Activated CD4-positive, alpha-beta T cell treated with anti-CD3 and anti-CD28 coated beads, Interleukin-2, amount 10 ng/mL, durations not matched to agents 24 days and 14 days (primary cell): ENCODE results near the gene TDRD5. TPM values are rescaled to one million over a fixed set of nuclear protein-coding genes. Genes with fewer than 3 reads are reported as not detected.

ENCODE experiments used
- total RNA-seq: library from RNA; stranded (reverse); gene quantifications from 2 replicates; pipeline ENCODE4 v1.2.3, GENCODE V29; 2022

Gene TDRD5
- total RNA-seq, 1 donor from 2014 or later: not detected

Other genes with a start within 250 kb of the TDRD5 start
- gene AXDND1, start 225.9 kb upstream of the TDRD5 start, total RNA-seq: 0.21 TPM in 1 of 2 replicates, not detected in the other
- not detected in 2 replicates for gene NPHS2, start 15.9 kb upstream of the TDRD5 start, total RNA-seq
- gene FAM163A, start 151.5 kb downstream of the TDRD5 start, total RNA-seq: not detected in 2 replicates